Keratinocyte (primary cell): ENCODE data around the gene DYNAP. TPM values are rescaled to one million over a fixed set of nuclear protein-coding genes. Genes with fewer than 3 reads are reported as not detected.

Experiments
- DNase-seq: peaks from one replicate; pipeline ENCODE4 v3.0.0-alpha.2; 2011; ENCODE audit warnings: low read depth, missing footprints, low spot score
- FAIRE-seq: peaks from 2 replicates; lab custom pipeline; 2011; peaks lifted over from hg19 to GRCh38; lab: Jason Lieb, UNC
- H2AFZ ChIP-seq: 2 replicates; pipeline ENCODE4 v1.6.0; 2012; ENCODE audit warnings: low read length, control low read depth, inconsistent platforms; ENCODE audit not compliant: control insufficient read depth
- H3K27ac ChIP-seq: 2 replicates; pipeline ENCODE4 v1.5.1; 2011; ENCODE audit warnings: low read length; ENCODE audit not compliant: control insufficient read depth, insufficient read depth
- H3K27me3 ChIP-seq: 3 replicates; pipeline ENCODE4 v1.6.0; 2011; ENCODE audit warnings: low read length; ENCODE audit not compliant: control insufficient read depth, insufficient read depth; ENCODE audit errors: extremely low read depth
- H3K36me3 ChIP-seq, 2 experiments: 2 replicates in 1 of 2; 3 replicates in 1 of 2; pipeline ENCODE4 v1.5.1; 2011; ENCODE audit warnings: low read length in 2 of 2, mild to moderate bottlenecking in 1 of 2; ENCODE audit not compliant: control insufficient read depth in 2 of 2, insufficient read depth in 2 of 2; ENCODE audit errors: extremely low read depth in 1 of 2
- H3K4me1 ChIP-seq: 3 replicates; pipeline ENCODE4 v1.5.1; 2011; ENCODE audit warnings: low read length; ENCODE audit not compliant: control insufficient read depth, insufficient read depth; ENCODE audit errors: extremely low read depth
- H3K4me2 ChIP-seq: 3 replicates; pipeline ENCODE4 v1.6.0; 2011; ENCODE audit warnings: low read depth, low read length; ENCODE audit not compliant: control insufficient read depth, insufficient read depth; ENCODE audit errors: extremely low read depth
- H3K4me3 ChIP-seq, 3 experiments: fragments of 200-600 bp in 1 of 3; sonication (generic) in 1 of 3; 2 replicates in 2 of 3; 3 replicates in 1 of 3; pipeline ENCODE4 v1.5.1; 2011 to 2016; ENCODE audit warnings: low read length in 3 of 3, mild to moderate bottlenecking in 3 of 3, control low read depth in 2 of 3, inconsistent platforms in 1 of 3, low read depth in 1 of 3, mixed read lengths in 1 of 3, mixed run types in 1 of 3, moderate library complexity in 1 of 3; ENCODE audit not compliant: control insufficient read depth in 2 of 3, insufficient read depth in 2 of 3; ENCODE audit errors: extremely low read depth in 1 of 3
- H3K79me2 ChIP-seq: 2 replicates; pipeline ENCODE4 v1.6.0; 2012; ENCODE audit warnings: low read length; ENCODE audit not compliant: control insufficient read depth, insufficient read depth
- H3K9ac ChIP-seq: 3 replicates; pipeline ENCODE4 v1.6.0; 2011; ENCODE audit warnings: low read length; ENCODE audit not compliant: control insufficient read depth, insufficient read depth; ENCODE audit errors: extremely low read depth
- H3K9me1 ChIP-seq: 3 replicates; pipeline ENCODE4 v1.6.0; 2011; ENCODE audit warnings: low read length; ENCODE audit not compliant: control insufficient read depth, insufficient read depth; ENCODE audit errors: extremely low read depth
- H3K9me3 ChIP-seq: 2 replicates; pipeline ENCODE4 v1.5.1; 2012; ENCODE audit warnings: low read depth, low read length; ENCODE audit not compliant: control insufficient read depth
- H4K20me1 ChIP-seq: 3 replicates; pipeline ENCODE4 v1.6.0; 2011; ENCODE audit warnings: low read length; ENCODE audit not compliant: control insufficient read depth, insufficient read depth; ENCODE audit errors: extremely low read depth
- CTCF ChIP-seq, 3 experiments: IDR thresholded peaks in 1 of 3; conservative IDR thresholded peaks in 1 of 3; optimal IDR thresholded peaks in 1 of 3; 2 replicates in 2 of 3; 3 replicates in 1 of 3; pipeline versions ENCODE3 to v1.5.1; 2011; ENCODE audit warnings: low read length in 3 of 3, mild to moderate bottlenecking in 3 of 3, moderate library complexity in 2 of 3, control low read depth in 1 of 3, inconsistent platforms in 1 of 3; ENCODE audit not compliant: insufficient read depth in 2 of 3; ENCODE audit errors: extremely low read depth in 1 of 3
- EZH2 ChIP-seq: IDR thresholded peaks from one replicate; pipeline ENCODE4 v1.6.1; 2012; ENCODE audit warnings: inconsistent platforms, mild to moderate bottlenecking, low read length, moderate library complexity
- dilution Hi-C: fragments of 300-500 bp; cut with MboI; formaldehyde crosslinking; loops from one replicate; pipeline ENCODE4 v1.7.0; 2020; ENCODE audit warnings: low sequenced_read_pairs; ENCODE audit not compliant: extremely low pct_ligation_motif_present
- polyA plus RNA-seq, 5 experiments: library from polyadenylated mRNA; depleted of rRNA in 3 of 5; stranded (reverse) in 3 of 5; stranded (forward) in 1 of 5; unstranded in 1 of 5; fragments of >200 nt; gene quantifications; 1 replicate in 1 of 5; 2 replicates in 3 of 5; 3 replicates in 1 of 5; pipeline versions ENCODE4 v1.2.1 to v1.2.3, GENCODE V29; 2011 to 2012; ENCODE audit warnings: missing spikeins in 2 of 5, low read depth in 1 of 5, low replicate concordance in 1 of 5

Gene DYNAP
- polyA plus RNA-seq, 1 donor (not counting 4 experiments of a cell fraction or from before 2014, with no cell fraction given) = not detected

GRCh38 chr18:54555286-54555685, 35.8 kb upstream of the DYNAP start:
- no peaks in the 10 kb centered on the region for H3K27me3 ChIP-seq
- no peak overlapping the region for H3K9ac ChIP-seq
- no peak overlapping the region for H3K4me3 ChIP-seq
- no peaks in the 10 kb centered on the region for H3K36me3 ChIP-seq
- no peak overlapping the region for H3K27ac ChIP-seq
- TF ChIP-seq CTCF (optimal IDR thresholded peaks at IDR 0.05 in 1 of 3, IDR thresholded peaks at IDR 0.05 in 1 of 3, conservative IDR thresholded peaks at IDR 0.05 in 1 of 3; ENCODE audit: extremely low read depth in 1 of 3, insufficient read depth in 2 of 3, low read length in 3 of 3) = no peak
- TF ChIP-seq EZH2 = no peak
- no peak overlapping the region for H3K4me2 ChIP-seq
- no peak for DNase-seq
- dilution Hi-C loops = no loop called here
- no peaks in the 10 kb centered on the region for H3K4me1 ChIP-seq
- H3K9me3 ChIP-seq = no peaks in the 10 kb centered on the region
- no peaks in the 10 kb centered on the region for H4K20me1 ChIP-seq
- H3K9me1 ChIP-seq = no peaks in the 10 kb centered on the region
- FAIRE-seq = no peak
- no peaks in the 10 kb centered on the region for H3K79me2 ChIP-seq
- H2AFZ ChIP-seq = no peak overlapping the region

- DNase-seq (no peak), FAIRE-seq (no peak)
- Histone ChIP-seq H3K4me2 (no peak overlapping the region), H3K9me3 (no peaks in the 10 kb centered on the region), H3K4me1 (no peaks in the 10 kb centered on the region), H4K20me1 (no peaks in the 10 kb centered on the region), H3K36me3 (no peaks in the 10 kb centered on the region), H3K79me2 (no peaks in the 10 kb centered on the region), H3K9ac (no peak overlapping the region), H3K27ac (no peak overlapping the region), H3K27me3 (no peaks in the 10 kb centered on the region), H3K9me1 (no peaks in the 10 kb centered on the region), H2AFZ (no peak overlapping the region), H3K4me3 (no peak overlapping the region)
- TF ChIP-seq EZH2 = no peak
- no peak for TF ChIP-seq CTCF (optimal IDR thresholded peaks at IDR 0.05 in 1 of 3, IDR thresholded peaks at IDR 0.05 in 1 of 3, conservative IDR thresholded peaks at IDR 0.05 in 1 of 3; ENCODE audit: extremely low read depth in 1 of 3, insufficient read depth in 2 of 3, low read length in 3 of 3)
- dilution Hi-C loops = no loop called here
Measured at GRCh38 chr18:54555996-54556395, 35.0 kb upstream of the DYNAP start.
